Panc1 (cell line): ENCODE measurements around the gene MECR. TPM values are rescaled to one million over a fixed set of nuclear protein-coding genes. Genes with fewer than 3 reads are reported as not detected.

ENCODE experiments used
- ATAC-seq: fragments of 200-7000 bp; cut with Tn5 transposase; 2 replicates; pipeline ENCODE4 v1.9.1; 2020; ENCODE audit warnings: mild to moderate bottlenecking, moderate library complexity
- BruUV-seq: library from RNA; stranded (reverse); fragments of 400-500 nt; replicated peaks from 2 replicates; lab custom pipeline; 2021; lab: Mats Ljungman, UMichigan
- CTCF ChIA-PET: fragments of 300-600 bp; sonication (Branson Sonifier 250); formaldehyde crosslinking; loops from one replicate; lab custom pipeline; 2022; ENCODE audit warnings: antibody characterized with exemption; lab: Charles Lee
- POLR2A ChIA-PET: fragments of 300-600 bp; sonication (Branson Sonifier 250); formaldehyde crosslinking; loops from one replicate; lab custom pipeline; 2022; ENCODE audit warnings: antibody characterized with exemption; lab: Charles Lee
- DNase-seq: peaks from one replicate; pipeline ENCODE4 v3.0.0-alpha.2; 2010; ENCODE audit warnings: low read depth, low spot score
- H3K27ac ChIP-seq: 2 replicates; pipeline ENCODE4 v1.5.1; 2011; ENCODE audit warnings: mild to moderate bottlenecking, low read length, inconsistent platforms
- H3K27me3 ChIP-seq: fragments of 200-500 bp; sonication (Bioruptor generic); 2 replicates; pipeline ENCODE4 v1.6.0; 2014; ENCODE audit warnings: low read length, inconsistent platforms; ENCODE audit not compliant: control insufficient read depth, insufficient read depth
- H3K36me3 ChIP-seq: fragments of 200-500 bp; sonication (Bioruptor generic); 2 replicates; pipeline ENCODE4 v1.5.1; 2014; ENCODE audit warnings: inconsistent platforms, mild to moderate bottlenecking, low read length, moderate library complexity; ENCODE audit not compliant: control insufficient read depth, insufficient read depth
- H3K4me1 ChIP-seq: 2 replicates; pipeline ENCODE4 v1.5.1; 2011; ENCODE audit warnings: inconsistent platforms, mild to moderate bottlenecking, low read length, moderate library complexity; ENCODE audit not compliant: control insufficient read depth, insufficient read depth
- H3K4me3 ChIP-seq, 2 experiments: 2 replicates each; pipeline ENCODE4 v1.5.1; 2011 to 2012; ENCODE audit warnings: low read depth in 2 of 2, low read length in 2 of 2, mild to moderate bottlenecking in 2 of 2, inconsistent platforms in 1 of 2, moderate library complexity in 1 of 2
- H3K9me3 ChIP-seq: fragments of 200-500 bp; sonication (Bioruptor generic); 2 replicates; pipeline ENCODE4 v1.5.1; 2014; ENCODE audit warnings: low read depth, mild to moderate bottlenecking, inconsistent platforms, low read length, moderate library complexity; ENCODE audit not compliant: control insufficient read depth, insufficient read depth
- CTCF ChIP-seq: fragments of 450-650 bp; IDR thresholded peaks from 2 replicates; pipeline ENCODE4 v1.5.1; 2017; ENCODE audit warnings: mild to moderate bottlenecking
- POLR2AphosphoS5 ChIP-seq: IDR thresholded peaks from 2 replicates; pipeline ENCODE4 v1.6.1; 2012; ENCODE audit warnings: mild to moderate bottlenecking, low read depth, low read length, moderate library complexity
- REST ChIP-seq, 2 experiments: IDR thresholded peaks; 2 replicates each; pipeline ENCODE4 v1.6.1; 2011 to 2012; ENCODE audit warnings: low read depth in 2 of 2, control low read depth in 1 of 2, low read length in 1 of 2, mild to moderate bottlenecking in 1 of 2, moderate library complexity in 1 of 2; ENCODE audit not compliant: insufficient read depth in 1 of 2
- SIN3A ChIP-seq: IDR thresholded peaks from 2 replicates; pipeline ENCODE4 v1.6.1; 2012; ENCODE audit warnings: low read depth, mild to moderate bottlenecking, low read length, moderate library complexity, borderline replicate concordance; ENCODE audit not compliant: insufficient read depth
- TCF7L2 ChIP-seq: IDR thresholded peaks from 2 replicates; pipeline ENCODE4 v1.6.1; 2011; ENCODE audit warnings: mild to moderate bottlenecking, low read depth, low read length, inconsistent platforms
- in situ Hi-C: cut with HindIII; loops from 2 replicates; pipeline ENCODE4 v1.10.0; 2016; ENCODE audit warnings: low sequenced_read_pairs, low pct_unique_long_range_greater_than_20kb
- intact Hi-C: fragments of 100-400 bp; cut with micrococcal nuclease; formaldehyde crosslinking; loops from one replicate; pipeline ENCODE4 v1.10.0; 2022; ENCODE audit not compliant: unreplicated experiment
- total RNA-seq: library from RNA; stranded (reverse); gene quantifications from one replicate; pipeline ENCODE4 v1.2.1, GENCODE V29; 2021; ENCODE audit not compliant: unreplicated experiment

The MECR gene
- total RNA-seq, 1 experiment from 2014 or later = 25.7 TPM

- ChIA-PET CTCF (no interaction called here), POLR2A (no interaction called here)
- no TSS peak for BruUV-seq
- intact Hi-C loops = no loop called here
- Histone ChIP-seq H3K4me1 (peaks cover 3% of the 10 kb centered on the region; the same call in 1 of the 2 replicates), H3K27me3 (no peaks in the 10 kb centered on the region), H3K4me3 (no peak overlapping the region), H3K27ac (no peak overlapping the region), H3K9me3 (no peaks in the 10 kb centered on the region), H3K36me3 (no peaks in the 10 kb centered on the region)
- TF ChIP-seq TCF7L2 = no peak
- no peak for TF ChIP-seq CTCF
- no peak for TF ChIP-seq SIN3A
- no peak for TF ChIP-seq REST (IDR thresholded peaks at IDR 0.05; ENCODE audit: insufficient read depth in 1 of 2, low read depth in 2 of 2, low read length in 1 of 2)
- no peak for TF ChIP-seq POLR2AphosphoS5
- DNase-seq (no peak), ATAC-seq (no peak)
- in situ Hi-C loops = no loop called here
These were observed 44.0 kb downstream of the MECR start for GRCh38 chr1:29186707-29187106.

GRCh38 chr1:29186252-29186651 lies 44.5 kb downstream of the MECR start:
- in situ Hi-C loops (no loop called here), intact Hi-C loops (no loop called here)
- ATAC-seq (no peak), DNase-seq (no peak)
- POLR2A ChIA-PET = no interaction called here
- no peak for TF ChIP-seq SIN3A
- no peak for TF ChIP-seq TCF7L2
- no peak for TF ChIP-seq POLR2AphosphoS5
- TF ChIP-seq REST (IDR thresholded peaks at IDR 0.05; ENCODE audit: insufficient read depth in 1 of 2, low read depth in 2 of 2, low read length in 1 of 2) = no peak
- no peak for TF ChIP-seq CTCF
- Histone ChIP-seq H3K27me3 (no peaks in the 10 kb centered on the region), H3K4me1 (peaks cover 3% of the 10 kb centered on the region; the same call in 1 of the 2 replicates), H3K9me3 (no peaks in the 10 kb centered on the region), H3K4me3 (no peak overlapping the region), H3K36me3 (no peaks in the 10 kb centered on the region), H3K27ac (no peak overlapping the region)
- no TSS peak for BruUV-seq
- CTCF ChIA-PET = no interaction called here
